HG02678 (cell line): ENCODE data around the gene EFCAB6.

Experiments used
- ATAC-seq: cut with Tn5 transposase; IDR thresholded peaks from one replicate; pipeline ENCODE4 v1.9.1; 2021; ENCODE audit warnings: mild to moderate bottlenecking, moderate library complexity; ENCODE audit not compliant: unreplicated experiment

Gene EFCAB6

DNA sequence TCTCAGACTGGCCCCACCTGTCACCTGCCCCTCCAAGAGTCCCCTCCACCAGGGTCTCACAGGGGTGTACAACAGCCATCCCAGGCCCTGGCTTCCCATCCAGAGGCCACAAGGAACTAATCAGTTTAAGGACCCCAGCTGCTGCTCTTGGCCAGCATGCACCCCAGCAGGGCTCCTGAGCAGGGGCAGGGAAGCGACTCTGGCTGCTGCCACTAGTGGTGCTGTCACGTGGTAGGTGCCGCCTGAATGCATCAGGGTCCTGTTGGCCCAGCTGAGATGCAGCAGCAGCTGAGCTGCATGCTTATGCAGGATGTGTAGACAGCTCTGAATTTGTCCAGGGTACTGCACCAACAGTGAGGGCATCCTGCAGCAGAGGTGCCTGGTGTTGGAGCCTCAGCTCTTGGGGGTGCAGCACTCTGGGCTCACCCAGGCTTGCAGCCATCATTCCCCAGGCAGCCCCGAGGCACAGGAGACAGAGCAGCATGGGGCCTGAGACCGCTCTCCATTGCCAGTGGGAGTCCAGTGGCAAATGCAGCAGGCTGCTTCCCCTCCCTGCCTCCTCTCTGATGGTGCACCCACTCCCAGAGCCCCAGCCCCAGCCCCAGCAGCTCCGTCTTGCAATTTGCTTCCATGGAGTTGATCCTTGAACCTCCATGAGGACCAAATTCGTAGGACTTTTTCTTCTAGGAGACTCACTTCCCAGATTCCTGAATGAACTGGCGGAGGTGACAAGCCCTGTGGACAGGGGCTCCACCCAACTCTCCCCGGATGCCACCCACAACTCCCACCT, 301.6 kb downstream of the EFCAB6 start:
- no peak for ATAC-seq

DNA sequence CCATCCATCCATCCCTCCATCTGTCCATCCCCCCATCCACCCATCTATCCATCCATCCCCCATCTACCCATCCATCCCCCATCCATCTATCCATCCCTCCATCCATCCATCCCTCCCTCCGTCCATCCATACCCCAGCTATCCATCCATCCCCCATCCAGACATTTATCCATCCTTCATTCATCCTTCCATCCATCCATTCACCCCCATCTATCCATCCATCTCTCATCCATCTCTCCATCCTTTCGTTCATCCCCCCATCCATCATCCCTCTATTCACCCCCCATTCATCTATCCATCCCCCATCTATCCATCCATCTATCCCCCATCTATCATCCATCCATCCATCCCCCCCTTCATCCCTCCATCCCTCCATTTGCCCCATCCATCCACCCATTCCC, 302.8 kb downstream of the EFCAB6 start:
- no peak for ATAC-seq

DNA sequence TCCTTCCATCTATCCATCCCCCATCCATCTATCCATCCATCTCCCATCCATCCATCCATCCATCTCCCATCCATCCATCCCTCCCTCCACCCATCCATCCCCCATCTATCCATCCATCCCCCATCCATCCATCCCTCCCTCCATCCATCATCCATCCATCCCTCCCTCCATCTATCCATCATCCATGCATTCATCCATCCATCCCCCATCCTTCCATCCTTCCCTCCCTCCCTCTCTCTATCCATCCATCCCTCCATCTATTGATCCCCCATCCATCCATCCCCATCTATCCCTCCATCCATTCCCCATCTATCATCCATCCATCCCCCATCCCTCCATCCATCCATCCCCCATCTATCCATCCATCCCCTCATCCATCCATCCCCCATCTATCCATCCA, 303.6 kb downstream of the EFCAB6 start:
- no peak for ATAC-seq

DNA sequence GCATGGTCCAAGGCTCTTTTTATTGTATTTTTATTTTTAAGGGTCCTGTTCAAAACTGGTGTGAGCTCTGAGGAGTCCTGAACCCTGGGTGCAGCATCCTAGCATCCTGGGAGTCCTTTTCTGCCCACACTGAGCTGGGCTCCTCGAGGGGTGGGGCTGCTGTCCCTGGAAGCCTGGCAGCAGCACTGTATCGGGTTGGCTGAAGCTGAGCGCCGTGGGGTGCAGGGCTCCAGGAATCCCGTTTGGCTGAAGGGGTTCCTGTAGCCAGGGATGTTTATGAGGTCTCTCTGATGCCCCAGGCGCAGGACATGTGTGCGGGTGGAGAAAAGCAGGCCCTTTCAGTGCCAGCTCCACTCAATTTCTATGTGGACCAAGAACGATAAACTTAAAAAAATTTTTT, 304.9 kb downstream of the EFCAB6 start:
- ATAC-seq: no peak

DNA sequence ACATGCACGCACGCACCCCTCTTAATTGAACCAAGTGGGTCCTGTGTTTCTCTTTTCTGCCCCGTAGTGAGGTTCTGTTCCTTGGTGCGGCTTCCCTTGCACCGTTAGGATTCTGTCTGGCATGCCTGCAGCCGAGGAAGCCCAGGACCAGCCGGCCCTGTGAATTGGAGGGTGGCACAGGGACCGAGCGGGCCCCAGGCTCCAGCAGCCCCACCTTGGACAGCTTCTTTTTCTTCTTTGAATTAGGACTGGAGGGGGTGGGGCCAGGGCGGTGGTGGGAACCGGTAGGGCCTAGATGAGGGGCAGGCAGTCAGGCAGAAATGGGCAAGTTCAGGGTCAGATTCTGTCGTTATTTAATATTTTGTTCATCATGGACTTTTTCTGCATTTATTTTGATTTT, 305.6 kb downstream of the EFCAB6 start:
- ATAC-seq: no peak

DNA sequence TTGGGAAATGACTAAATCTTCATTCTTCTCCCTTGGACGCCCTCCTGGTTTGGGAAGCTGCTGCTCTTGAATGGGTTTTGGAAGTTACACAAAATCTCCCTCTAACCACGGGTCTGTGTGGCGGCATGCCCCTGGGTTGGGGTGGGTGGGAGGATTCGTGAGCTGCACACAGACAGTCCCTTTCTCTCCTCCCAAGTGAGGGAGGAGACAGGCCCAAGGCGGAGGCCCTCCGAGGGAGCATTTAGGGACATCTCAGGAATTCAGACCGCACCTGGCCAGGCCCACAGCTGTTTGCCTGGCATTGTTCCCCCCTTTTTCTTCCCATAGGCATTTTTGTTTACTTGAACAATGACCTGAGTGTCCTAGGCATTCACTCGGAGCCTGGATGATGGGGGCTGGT, 306.2 kb downstream of the EFCAB6 start:
- ATAC-seq: no peak

DNA sequence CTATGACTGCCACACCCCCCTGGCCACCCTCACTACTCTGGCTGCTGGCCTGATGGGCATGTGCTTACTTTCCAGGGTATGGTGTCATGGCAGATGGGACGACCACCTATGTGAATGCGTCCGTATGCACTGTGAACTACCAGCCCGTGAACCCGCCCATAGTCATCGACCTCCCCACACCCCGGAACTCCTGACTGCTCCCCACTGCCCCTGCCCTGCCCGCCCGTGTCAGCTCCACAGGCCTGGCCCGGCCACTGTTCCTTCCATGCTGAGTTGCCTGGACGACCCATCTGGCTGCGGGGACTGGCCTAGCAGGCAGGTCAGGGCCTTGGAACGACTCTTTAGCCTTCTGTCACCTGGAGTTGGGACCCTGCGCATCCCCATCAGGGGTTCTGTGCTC, 306.7 kb downstream of the EFCAB6 start:
- no peak for ATAC-seq

DNA sequence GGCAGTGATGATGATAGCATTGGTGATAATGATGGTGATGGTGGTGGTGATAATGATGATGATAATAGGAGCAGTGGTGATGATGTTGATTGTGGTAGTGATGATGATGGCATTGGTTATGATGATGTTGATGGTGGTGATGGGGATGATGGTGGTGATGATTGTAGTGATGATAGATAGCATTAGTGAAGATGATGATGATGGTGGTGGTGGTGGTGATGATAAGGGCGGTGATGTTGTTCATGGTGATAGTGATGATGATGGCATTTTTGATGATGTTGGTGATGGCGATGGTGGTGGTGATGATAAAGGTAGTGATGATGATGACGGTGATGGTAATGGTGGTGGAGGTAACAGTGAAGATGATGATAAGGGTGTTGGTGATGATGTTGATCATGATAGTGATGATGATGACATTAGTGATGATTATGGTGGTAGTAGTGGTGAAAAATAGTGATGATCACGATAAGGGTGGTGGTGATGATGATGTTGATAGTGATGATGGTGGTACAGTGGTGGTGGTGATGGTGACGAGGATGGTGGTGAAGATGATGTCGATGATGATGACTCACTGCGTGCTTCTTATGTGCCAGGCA, 307.3 kb downstream of the EFCAB6 start:
- ATAC-seq: no peak

DNA sequence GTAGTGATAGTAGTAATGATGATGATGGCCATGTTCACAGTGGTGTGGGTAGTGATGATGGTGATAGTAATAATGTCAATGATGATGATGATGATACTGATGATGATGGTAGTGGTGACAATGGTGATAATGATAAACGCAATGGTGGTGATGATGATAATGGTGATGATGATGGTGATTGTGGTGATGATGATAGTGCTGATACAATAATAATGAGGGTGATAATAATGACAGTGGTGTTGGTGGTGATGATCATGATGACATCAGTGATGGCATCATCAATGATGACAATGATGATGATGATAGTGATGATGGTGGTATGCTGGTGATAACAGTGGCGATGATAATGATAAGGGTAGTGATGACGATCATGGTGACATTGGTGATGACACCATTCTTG, 308.0 kb downstream of the EFCAB6 start:
- ATAC-seq: no peak

DNA sequence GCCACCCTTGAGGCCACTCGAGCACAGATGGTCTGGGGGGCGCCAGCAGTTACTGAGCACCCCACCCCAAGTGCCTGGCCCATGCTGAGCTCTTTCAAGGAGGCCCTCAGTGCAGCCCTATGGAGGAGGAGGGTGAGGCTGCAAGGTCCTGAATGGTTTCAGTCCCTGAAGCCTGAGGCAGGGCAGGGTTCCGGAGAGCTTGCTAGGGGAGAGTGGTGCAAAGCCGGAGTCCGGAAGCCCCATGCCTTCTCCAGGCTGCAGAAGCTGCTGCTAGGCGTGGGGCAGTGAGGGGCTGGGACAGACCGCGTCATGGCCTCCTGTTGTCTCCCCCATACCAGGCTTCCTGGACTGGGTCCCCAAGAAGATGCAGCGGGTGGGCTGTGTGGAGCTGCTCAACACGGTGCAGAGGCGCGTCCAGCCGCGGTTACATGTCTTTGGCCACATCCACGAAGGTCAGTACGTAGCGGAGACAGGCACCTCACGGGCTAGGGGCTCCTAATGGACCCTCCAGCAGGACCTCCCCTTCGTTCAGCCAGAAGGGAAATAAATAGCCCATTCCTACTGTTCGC, 309.7 kb downstream of the EFCAB6 start:
- no peak for ATAC-seq

DNA sequence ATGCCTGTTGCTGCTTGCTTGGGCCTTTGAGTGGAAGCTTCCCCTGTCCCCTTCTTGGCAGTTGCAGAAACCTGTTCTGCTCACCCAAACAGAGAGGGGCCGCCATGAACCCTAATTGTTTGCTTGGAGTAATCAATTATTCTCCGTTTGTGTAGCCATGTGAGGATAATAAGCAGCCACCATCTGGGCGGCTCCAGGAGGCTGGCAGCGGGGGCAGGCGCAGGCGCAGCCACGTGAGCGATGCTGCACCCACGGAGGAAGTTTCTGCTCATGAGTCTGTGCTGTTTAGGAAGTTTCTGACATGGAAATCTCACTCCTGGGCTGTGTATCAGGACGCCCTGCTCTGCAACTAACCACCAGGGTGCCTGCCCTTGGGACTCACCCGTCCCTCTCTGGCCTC, 310.2 kb downstream of the EFCAB6 start:
- ATAC-seq: no peak

DNA sequence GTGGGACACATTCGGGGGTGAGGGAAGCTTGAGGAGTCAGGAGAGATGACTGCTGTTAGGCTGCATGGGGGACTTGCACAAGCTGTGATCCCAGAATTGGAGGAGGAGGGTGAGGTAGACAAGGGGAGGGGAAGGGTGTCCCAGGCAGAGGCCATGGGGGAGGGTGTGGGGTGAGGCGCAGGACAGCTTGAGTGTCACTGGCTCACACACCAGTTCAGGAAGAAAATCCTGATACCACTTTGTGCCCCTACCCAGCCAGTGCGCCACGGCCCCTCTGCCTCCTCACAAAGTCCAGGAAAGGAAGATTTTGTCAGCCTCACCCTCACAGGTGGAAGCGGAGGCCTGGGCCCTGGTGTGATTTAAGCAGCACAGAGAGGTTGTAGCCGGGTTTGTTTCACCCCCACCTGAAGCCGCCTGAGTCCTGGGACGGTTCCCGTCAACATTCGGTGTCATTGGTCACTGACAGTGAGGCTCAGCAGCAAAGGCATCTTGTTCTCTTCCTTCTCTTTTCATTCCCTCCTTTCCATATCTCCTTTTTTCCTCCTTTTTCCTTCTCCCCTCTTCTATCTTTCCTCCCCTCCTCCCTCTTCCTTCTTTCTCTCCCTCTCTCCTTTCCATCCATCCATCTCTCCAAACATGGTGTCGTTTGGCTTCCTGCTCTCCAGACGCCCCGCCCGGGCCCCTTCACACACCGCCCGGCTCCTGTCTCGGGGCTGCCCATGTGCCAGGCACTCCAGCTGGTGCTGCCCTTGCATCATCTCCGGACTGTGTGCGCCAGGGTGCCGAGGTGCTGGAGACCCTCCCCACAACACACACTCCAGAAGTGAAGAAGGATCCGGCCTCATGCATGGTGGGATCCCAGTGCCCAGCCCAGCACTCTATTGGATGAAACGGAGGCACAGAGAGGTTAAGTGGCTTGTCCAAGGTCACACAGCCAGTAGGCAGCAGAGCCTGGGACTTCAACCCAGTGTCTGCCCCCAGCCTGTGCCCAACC, 311.0 kb downstream of the EFCAB6 start:
- no peak for ATAC-seq

DNA sequence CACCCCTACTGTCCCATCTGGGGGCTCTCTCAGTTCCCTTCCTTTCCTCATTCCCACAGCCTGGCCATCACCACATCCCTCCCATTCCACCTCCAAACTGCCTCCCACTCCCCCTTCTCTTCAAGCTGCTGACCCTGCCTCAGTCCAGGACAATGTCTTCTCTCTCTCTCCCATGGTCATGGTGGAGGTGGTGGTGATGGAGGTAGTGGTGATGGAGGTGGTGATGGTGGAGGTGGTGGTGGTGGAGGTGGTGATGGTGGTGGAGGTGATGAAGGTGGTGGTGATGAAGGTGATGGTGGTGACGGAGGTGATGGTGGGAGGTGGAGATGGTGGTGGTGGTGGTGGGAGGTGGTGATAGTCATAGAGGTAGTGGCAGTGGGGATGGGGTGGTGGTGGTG, 313.2 kb downstream of the EFCAB6 start:
- no peak for ATAC-seq

DNA sequence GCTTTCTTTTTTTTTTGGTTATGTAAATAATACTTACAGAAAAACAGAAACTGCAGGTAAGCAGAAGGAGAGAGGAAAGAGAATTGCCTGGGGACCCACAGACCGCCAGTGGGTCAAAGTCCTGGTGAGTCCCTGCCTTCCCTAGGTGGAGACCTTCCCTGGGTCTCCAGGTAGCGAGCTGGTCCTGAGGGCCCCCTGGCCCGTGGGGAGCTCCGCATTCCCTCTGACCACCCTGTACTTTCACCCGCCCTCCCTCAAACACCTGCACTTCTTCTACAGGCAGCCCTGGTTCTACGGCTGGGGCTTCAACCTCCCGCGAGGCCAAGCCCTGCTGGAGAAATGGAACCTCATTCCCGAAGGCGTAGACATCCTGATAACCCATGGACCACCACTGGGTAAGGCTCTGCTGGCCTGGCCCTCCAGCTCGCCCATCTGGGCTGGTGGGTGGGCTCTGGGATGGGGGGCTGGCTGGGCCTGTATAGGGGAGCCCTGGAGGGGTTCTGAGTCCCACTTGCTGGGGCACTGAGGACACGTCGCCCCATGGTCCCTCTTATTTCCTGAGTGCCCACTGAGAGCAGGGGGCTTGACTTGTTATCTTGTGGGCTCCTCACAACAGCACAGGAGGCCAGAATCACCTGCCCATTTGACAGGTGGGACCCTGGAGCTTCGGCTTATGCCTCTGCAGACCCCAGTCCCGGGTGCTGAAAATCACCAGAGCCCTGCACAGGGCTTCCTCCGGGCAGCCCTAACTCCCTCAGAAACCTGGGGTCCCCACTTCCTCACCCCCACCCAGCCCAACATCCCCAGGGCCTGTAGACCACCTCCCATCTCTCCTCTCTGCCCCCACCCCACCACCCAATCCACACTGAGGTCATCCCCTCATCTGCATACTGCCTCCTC, 313.9 kb downstream of the EFCAB6 start:
- no peak for ATAC-seq

DNA sequence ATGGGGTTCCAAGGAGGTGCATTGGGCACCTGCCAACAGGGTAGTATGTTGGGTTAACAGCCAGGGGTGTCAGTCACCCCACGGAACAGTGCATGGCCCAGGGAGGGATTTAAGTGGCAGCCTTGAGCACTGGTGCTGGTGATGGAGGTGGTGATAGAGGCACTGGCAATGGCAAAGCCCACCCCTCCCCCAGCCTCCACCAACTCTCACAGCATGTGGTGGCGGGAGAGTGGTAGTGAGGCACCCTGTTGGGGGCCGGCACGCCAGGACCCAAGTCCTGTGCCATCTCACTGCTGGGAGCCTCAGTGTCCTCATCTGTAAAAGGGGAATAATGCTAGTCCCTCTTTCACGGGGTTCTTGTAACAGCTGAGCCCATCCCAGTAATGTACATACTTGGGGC, 318.8 kb downstream of the EFCAB6 start:
- ATAC-seq: no peak

DNA sequence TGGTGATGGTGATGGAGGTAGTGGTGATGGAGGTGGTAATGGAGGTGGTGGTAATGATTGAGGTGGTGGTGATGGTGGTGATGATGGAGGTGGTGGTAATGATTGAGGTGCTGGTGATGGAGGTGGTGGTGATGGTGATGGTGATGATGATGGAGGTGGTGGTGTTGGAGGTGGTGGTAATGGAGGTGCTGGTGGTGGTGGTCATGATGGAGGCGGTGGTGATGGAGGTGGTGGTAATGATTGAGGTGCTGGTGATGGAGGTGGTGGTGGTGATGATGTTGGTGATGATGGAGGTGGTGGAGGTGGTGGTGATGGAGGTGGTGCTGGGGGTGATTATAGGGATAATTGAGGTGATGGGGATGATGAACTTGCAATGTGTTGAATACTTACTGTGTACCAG, 320.4 kb downstream of the EFCAB6 start:
- no peak for ATAC-seq

DNA sequence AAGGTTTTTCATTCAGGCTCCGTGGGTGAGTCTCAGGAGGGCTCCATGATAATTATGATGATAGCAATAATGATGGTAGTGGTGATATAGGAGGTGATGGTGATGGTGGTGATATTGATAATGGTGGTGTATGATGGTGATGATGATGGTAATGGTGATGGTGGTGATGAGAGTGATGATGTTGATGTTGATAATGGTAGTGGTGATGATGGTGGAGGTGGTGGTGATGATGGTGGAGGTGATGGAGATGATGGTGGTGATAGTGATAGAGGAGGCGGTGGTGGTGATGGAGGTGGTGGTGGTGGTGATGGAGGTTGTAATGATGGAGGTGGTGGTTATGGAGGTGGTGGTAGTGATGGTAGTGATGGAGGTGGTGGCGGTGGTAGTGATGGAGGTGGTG, 320.9 kb downstream of the EFCAB6 start:
- no peak for ATAC-seq

DNA sequence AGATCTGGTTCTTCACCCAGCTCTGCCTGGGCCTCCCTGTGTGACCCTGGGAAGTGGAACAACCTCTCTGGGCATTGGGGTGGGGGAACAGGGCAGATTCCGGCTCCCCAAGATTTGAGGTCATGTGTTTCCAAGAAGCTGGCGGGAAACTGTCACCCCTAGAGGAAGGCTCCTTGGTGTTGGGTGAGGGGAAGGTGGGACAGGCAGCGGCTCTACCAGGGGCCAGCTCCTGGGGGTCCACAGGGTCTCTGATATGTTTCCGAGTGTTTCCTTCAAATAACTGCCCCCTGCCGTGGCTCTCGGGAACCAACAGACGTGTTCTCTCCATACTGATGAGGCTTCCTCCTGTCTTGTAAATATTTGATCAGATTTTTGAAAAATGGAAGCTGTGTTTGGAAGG, 321.8 kb downstream of the EFCAB6 start:
- no peak for ATAC-seq

DNA sequence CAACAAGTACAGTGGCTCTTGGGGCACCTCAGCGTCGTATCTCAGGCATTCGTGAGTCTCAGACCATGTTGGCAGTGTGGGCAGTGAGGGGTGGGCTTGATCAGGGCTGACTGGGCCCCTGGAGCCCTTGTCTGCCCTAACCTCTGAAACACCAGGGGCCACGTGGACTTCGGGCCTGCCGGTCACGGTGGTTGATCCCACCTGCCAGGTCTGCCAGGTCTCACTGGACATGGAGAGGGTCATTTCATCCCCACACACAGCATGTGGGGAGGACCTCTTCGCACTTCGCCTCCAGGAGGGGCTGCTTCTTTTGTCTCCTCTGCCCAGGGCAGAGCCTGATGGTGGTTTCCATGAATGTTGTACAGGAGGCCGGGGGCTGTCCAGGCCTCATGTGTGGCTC, 323.2 kb downstream of the EFCAB6 start:
- ATAC-seq: no peak
